Ishikawa (cell line): ENCODE results near the gene SDHB.

ENCODE experiments used
- CEBPB ChIP-seq: IDR thresholded peaks from 2 replicates; pipeline ENCODE4 v1.6.1; 2012
- EP300 ChIP-seq: IDR thresholded peaks from 2 replicates; pipeline ENCODE4 v1.6.1; 2012; ENCODE audit warnings: borderline replicate concordance
- RAD21 ChIP-seq: IDR thresholded peaks from 2 replicates; pipeline ENCODE4 v1.6.1; 2012; ENCODE audit warnings: low read depth
- TF ChIP-seq, protein P1 (sequence below): IDR thresholded peaks from 2 replicates; pipeline ENCODE4 v1.6.1; 2012

DNA sequence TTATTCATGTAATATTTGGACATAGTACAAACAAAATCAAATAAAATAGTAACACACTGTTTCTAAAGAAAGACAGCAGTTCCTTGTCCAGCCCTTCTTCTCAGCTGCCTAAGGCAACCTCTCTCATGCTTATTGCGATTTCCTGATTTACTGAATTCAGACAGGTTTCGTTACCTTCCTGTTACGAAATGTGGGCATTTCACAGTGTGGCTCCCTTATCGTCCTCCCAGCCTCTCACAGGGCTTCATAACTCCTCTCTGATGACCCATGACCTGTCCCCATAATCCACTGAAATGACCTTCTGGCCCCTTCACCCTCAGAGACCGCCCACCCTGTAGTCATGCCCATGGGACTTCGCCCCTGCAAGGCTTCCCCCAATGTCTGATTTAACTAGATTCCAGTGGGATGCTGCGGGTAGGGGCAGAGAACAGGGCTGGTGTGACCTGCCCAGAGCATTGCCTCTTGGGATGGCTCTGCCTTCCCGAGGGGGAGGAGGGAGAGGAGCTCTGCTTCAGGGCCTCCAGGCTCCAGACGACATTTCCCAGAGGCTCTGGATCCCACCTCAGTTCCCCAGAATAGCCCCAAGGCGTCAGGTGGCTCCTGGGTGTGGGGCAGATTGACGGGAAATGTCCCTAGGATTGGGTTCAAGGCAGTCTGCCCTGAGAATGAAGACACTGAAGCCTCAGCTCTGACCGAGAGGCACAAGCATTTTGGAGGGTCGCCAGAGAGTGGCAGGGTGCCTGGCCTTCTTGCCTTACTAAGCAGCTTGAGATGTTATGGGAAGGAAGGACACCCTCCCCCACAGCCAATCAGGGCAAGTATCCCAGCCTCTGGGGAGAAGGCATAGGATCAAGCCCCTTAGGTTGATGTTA is 44.9 kb upstream of the SDHB start:
- TF ChIP-seq RAD21 (no peak), CEBPB (0 out of 2 replicates have a peak, but pooled peaks have one; percentile 8), EP300 (no peak)
- TF ChIP-seq, protein P1, sequence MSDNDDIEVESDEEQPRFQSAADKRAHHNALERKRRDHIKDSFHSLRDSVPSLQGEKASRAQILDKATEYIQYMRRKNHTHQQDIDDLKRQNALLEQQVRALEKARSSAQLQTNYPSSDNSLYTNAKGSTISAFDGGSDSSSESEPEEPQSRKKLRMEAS = no peak
